HEK293 (cell line): ENCODE measurements around the gene ATP6V0A1.

Source experiments
- IKZF3 ChIP-seq: fragments of 450-650 bp; IDR thresholded peaks from 2 replicates; pipeline ENCODE4 v1.5.0; 2018; ENCODE audit warnings: missing biosample characterization, mild to moderate bottlenecking, missing genetic modification characterization, moderate library complexity
- KLF16 ChIP-seq: fragments of 450-650 bp; formaldehyde crosslinking; IDR thresholded peaks from 2 replicates; pipeline ENCODE4 v1.5.1; 2017; ENCODE audit warnings: missing biosample characterization, missing genetic modification characterization
- PRDM1 ChIP-seq: fragments of 450-650 bp; formaldehyde crosslinking; IDR thresholded peaks from 2 replicates; pipeline ENCODE4; 2016; ENCODE audit warnings: missing biosample characterization, missing genetic modification characterization
- RBAK ChIP-seq: fragments of 450-650 bp; formaldehyde crosslinking; IDR thresholded peaks from 2 replicates; pipeline ENCODE4 v1.5.1; 2016; ENCODE audit warnings: missing biosample characterization, missing genetic modification characterization
- REST ChIP-seq: fragments of 450-650 bp; formaldehyde crosslinking; IDR thresholded peaks from 2 replicates; pipeline ENCODE4 v1.5.1; 2016; ENCODE audit warnings: missing biosample characterization, missing genetic modification characterization
- TCF7L2 ChIP-seq: IDR thresholded peaks from 2 replicates; pipeline ENCODE4 v1.6.1; 2011; ENCODE audit warnings: low read depth, mild to moderate bottlenecking, inconsistent platforms, low read length, moderate library complexity, borderline replicate concordance
- ZBTB44 ChIP-seq: fragments of 450-650 bp; IDR thresholded peaks from 2 replicates; pipeline ENCODE4 v1.5.1; 2018; ENCODE audit warnings: missing biosample characterization, mild to moderate bottlenecking, missing genetic modification characterization
- ZEB2 ChIP-seq: fragments of 450-650 bp; formaldehyde crosslinking; IDR thresholded peaks from 2 replicates; pipeline ENCODE4 v1.5.1; 2016; ENCODE audit warnings: missing biosample characterization, missing genetic modification characterization
- ZNF146 ChIP-seq: fragments of 450-650 bp; formaldehyde crosslinking; IDR thresholded peaks from 2 replicates; pipeline ENCODE4 v1.5.1; 2016; ENCODE audit warnings: missing biosample characterization, missing genetic modification characterization
- ZNF23 ChIP-seq: fragments of 450-650 bp; formaldehyde crosslinking; IDR thresholded peaks from 2 replicates; pipeline ENCODE4 v1.5.1; 2016; ENCODE audit warnings: missing biosample characterization, missing genetic modification characterization, borderline replicate concordance
- ZNF274 ChIP-seq, 2 experiments: fragments of 200-500 bp in 1 of 2; fragments of 450-650 bp in 1 of 2; sonication (Bioruptor generic) in 1 of 2; formaldehyde crosslinking in 1 of 2; IDR thresholded peaks; 2 replicates each; pipeline versions ENCODE4 v1.5.1 to v1.6.1; 2014 to 2016; ENCODE audit warnings: borderline replicate concordance in 1 of 2, inconsistent platforms in 1 of 2, low read length in 1 of 2, missing biosample characterization in 1 of 2, missing genetic modification characterization in 1 of 2
- ZNF366 ChIP-seq: fragments of 450-650 bp; formaldehyde crosslinking; conservative IDR thresholded peaks from 2 replicates; pipeline ENCODE4 v1.5.1; 2016; ENCODE audit warnings: missing biosample characterization, missing genetic modification characterization
- ZNF423 ChIP-seq: fragments of 450-650 bp; formaldehyde crosslinking; IDR thresholded peaks from 2 replicates; pipeline ENCODE4 v1.5.1; 2016; ENCODE audit warnings: missing biosample characterization, missing genetic modification characterization
- ZNF449 ChIP-seq: fragments of 450-650 bp; formaldehyde crosslinking; IDR thresholded peaks from 2 replicates; pipeline ENCODE4 v1.5.1; 2017; ENCODE audit warnings: missing biosample characterization, mild to moderate bottlenecking, missing genetic modification characterization, moderate library complexity
- ZNF501 ChIP-seq: fragments of 450-650 bp; formaldehyde crosslinking; IDR thresholded peaks from 2 replicates; pipeline ENCODE4 v1.5.1; 2016; ENCODE audit warnings: missing biosample characterization, missing genetic modification characterization
- ZNF544 ChIP-seq: fragments of 450-650 bp; formaldehyde crosslinking; IDR thresholded peaks from 2 replicates; pipeline ENCODE4 v1.5.0; 2017; ENCODE audit warnings: missing biosample characterization, missing genetic modification characterization
- ZNF555 ChIP-seq: fragments of 450-650 bp; formaldehyde crosslinking; conservative IDR thresholded peaks from 2 replicates; pipeline ENCODE4 v1.5.1; 2017; ENCODE audit warnings: missing biosample characterization, mild to moderate bottlenecking, missing genetic modification characterization, inconsistent platforms
- ZNF596 ChIP-seq: fragments of 450-650 bp; IDR thresholded peaks from 2 replicates; pipeline ENCODE4 v1.5.0; 2018; ENCODE audit warnings: missing biosample characterization, mild to moderate bottlenecking, missing genetic modification characterization, moderate library complexity
- ZNF677 ChIP-seq: fragments of 450-650 bp; IDR thresholded peaks from 2 replicates; pipeline ENCODE4 v1.5.0; 2018; ENCODE audit warnings: missing biosample characterization, mild to moderate bottlenecking, missing genetic modification characterization, moderate library complexity
- ZNF776 ChIP-seq: fragments of 450-650 bp; formaldehyde crosslinking; IDR thresholded peaks from 2 replicates; pipeline ENCODE4 v1.5.0; 2017; ENCODE audit warnings: missing biosample characterization, missing genetic modification characterization, borderline replicate concordance
- ZNF791 ChIP-seq: fragments of 450-650 bp; formaldehyde crosslinking; IDR thresholded peaks from 2 replicates; pipeline ENCODE4 v1.5.1; 2016; ENCODE audit warnings: missing biosample characterization, missing genetic modification characterization
- ZSCAN16 ChIP-seq: fragments of 450-650 bp; formaldehyde crosslinking; IDR thresholded peaks from 2 replicates; pipeline ENCODE4 v1.5.1; 2016; ENCODE audit warnings: missing biosample characterization, missing genetic modification characterization
- ZSCAN23 ChIP-seq: fragments of 450-650 bp; formaldehyde crosslinking; IDR thresholded peaks from 2 replicates; pipeline ENCODE4 v1.5.1; 2016; ENCODE audit warnings: missing biosample characterization, missing genetic modification characterization
- ZXDB ChIP-seq: fragments of 450-650 bp; formaldehyde crosslinking; IDR thresholded peaks from 2 replicates; pipeline ENCODE4 v1.5.1; 2016; ENCODE audit warnings: missing biosample characterization, missing genetic modification characterization
- TF ChIP-seq, protein P1 (sequence below): fragments of 450-650 bp; IDR thresholded peaks from 2 replicates; pipeline ENCODE4 v1.5.1; 2018; ENCODE audit warnings: missing biosample characterization, missing genetic modification characterization
- TF ChIP-seq, protein P2 (sequence below): fragments of 450-650 bp; formaldehyde crosslinking; IDR thresholded peaks from 2 replicates; pipeline ENCODE4 v1.5.1; 2016; ENCODE audit warnings: missing biosample characterization, missing genetic modification characterization
- TF ChIP-seq, protein P3 (sequence below): fragments of 450-650 bp; formaldehyde crosslinking; IDR thresholded peaks from 2 replicates; pipeline ENCODE4 v1.5.1; 2016; ENCODE audit warnings: missing biosample characterization, missing genetic modification characterization

The ATP6V0A1 gene

GRCh38 chr17:42554250-42555121 lies 95.8 kb downstream of the ATP6V0A1 start (continued):
- TF ChIP-seq ZNF366 (tag by site-specific recombination) (no peak), ZNF677 (tag by site-specific recombination) (no peak), ZXDB (peak; percentile 99), ZNF23 (no peak), ZNF555 (tag by site-specific recombination) (no peak), ZSCAN16 (tag by site-specific recombination) (no peak), ZNF501 (tag by site-specific recombination) (peak; percentile 81), ZNF544 (tag by site-specific recombination) (no peak), ZNF776 (tag by site-specific recombination) (no peak), RBAK (tag by site-specific recombination) (no peak), ZNF423 (tag by site-specific recombination) (peak; percentile 73), ZNF146 (tag by site-specific recombination) (peak; percentile 5), PRDM1 (tag by site-specific recombination) (no peak), ZSCAN23 (tag by site-specific recombination) (no peak), KLF16 (tag by site-specific recombination) (peak; percentile 85), TCF7L2 (no peak), REST (tag by site-specific recombination) (peak; percentile 61; the same call in 1 of the 2 replicates), ZNF596 (tag by site-specific recombination) (no peak), ZEB2 (peak; percentile 91), ZNF449 (tag by site-specific recombination) (no peak; the same call in 1 of the 2 replicates), ZNF274 (IDR thresholded peaks at IDR 0.05; ENCODE audit: low read length) (no peak), ZNF274 (tag by site-specific recombination; IDR thresholded peaks at IDR 0.05; ENCODE audit: borderline replicate concordance) (no peak), ZNF791 (tag by site-specific recombination) (no peak), ZBTB44 (tag by site-specific recombination) (peak; percentile 61; the same call in 1 of the 2 replicates), IKZF3 (tag by site-specific recombination) (peak; percentile 71; the same call in 1 of the 2 replicates)
- TF ChIP-seq, protein P1, sequence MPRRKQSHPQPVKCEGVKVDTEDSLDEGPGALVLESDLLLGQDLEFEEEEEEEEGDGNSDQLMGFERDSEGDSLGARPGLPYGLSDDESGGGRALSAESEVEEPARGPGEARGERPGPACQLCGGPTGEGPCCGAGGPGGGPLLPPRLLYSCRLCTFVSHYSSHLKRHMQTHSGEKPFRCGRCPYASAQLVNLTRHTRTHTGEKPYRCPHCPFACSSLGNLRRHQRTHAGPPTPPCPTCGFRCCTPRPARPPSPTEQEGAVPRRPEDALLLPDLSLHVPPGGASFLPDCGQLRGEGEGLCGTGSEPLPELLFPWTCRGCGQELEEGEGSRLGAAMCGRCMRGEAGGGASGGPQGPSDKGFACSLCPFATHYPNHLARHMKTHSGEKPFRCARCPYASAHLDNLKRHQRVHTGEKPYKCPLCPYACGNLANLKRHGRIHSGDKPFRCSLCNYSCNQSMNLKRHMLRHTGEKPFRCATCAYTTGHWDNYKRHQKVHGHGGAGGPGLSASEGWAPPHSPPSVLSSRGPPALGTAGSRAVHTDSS, result peak; percentile 47; the same call in 1 of the 2 replicates
- TF ChIP-seq, protein P2, sequence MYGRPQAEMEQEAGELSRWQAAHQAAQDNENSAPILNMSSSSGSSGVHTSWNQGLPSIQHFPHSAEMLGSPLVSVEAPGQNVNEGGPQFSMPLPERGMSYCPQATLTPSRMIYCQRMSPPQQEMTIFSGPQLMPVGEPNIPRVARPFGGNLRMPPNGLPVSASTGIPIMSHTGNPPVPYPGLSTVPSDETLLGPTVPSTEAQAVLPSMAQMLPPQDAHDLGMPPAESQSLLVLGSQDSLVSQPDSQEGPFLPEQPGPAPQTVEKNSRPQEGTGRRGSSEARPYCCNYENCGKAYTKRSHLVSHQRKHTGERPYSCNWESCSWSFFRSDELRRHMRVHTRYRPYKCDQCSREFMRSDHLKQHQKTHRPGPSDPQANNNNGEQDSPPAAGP (tag by site-specific recombination), result peak; percentile 76
- TF ChIP-seq, protein P3, sequence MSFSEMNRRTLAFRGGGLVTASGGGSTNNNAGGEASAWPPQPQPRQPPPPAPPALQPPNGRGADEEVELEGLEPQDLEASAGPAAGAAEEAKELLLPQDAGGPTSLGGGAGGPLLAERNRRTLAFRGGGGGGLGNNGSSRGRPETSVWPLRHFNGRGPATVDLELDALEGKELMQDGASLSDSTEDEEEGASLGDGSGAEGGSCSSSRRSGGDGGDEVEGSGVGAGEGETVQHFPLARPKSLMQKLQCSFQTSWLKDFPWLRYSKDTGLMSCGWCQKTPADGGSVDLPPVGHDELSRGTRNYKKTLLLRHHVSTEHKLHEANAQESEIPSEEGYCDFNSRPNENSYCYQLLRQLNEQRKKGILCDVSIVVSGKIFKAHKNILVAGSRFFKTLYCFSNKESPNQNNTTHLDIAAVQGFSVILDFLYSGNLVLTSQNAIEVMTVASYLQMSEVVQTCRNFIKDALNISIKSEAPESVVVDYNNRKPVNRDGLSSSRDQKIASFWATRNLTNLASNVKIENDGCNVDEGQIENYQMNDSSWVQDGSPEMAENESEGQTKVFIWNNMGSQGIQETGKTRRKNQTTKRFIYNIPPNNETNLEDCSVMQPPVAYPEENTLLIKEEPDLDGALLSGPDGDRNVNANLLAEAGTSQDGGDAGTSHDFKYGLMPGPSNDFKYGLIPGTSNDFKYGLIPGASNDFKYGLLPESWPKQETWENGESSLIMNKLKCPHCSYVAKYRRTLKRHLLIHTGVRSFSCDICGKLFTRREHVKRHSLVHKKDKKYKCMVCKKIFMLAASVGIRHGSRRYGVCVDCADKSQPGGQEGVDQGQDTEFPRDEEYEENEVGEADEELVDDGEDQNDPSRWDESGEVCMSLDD (tag by site-specific recombination), result 0 out of 2 replicates have a peak, but pooled peaks have one; percentile 23
